HG03175 (cell line): ENCODE results near the gene PDLIM5.
"Not testable (repeated sequence)": the region's sequence is repeated elsewhere in the genome, so short reads cannot be mapped to it uniquely, and the experiment has no call there.

Experiments used
- ATAC-seq: cut with Tn5 transposase; IDR thresholded peaks from one replicate; pipeline ENCODE4 v1.9.1; 2021; ENCODE audit warnings: mild to moderate bottlenecking, moderate library complexity; ENCODE audit not compliant: unreplicated experiment

Gene PDLIM5

DNA sequence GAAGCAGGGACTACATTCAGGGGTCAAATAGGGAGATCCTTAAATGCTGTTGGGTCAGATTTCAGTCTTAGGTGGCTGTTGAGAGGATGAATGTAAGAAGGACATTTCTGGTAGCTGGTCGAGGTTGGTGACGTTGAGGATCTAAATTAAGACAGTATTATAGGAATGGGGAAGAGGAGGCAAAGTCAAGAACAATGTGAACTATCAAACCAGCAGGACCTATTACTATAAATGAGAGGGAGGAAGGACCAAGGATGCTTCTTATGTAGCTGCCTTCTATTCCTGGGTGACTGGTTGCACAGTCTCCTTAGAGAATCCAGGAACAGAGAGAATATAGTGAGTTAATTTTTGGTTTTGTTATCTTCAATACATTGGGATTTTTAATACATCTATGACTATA lies 187.6 kb downstream of the PDLIM5 start:
- ATAC-seq = no peak

DNA sequence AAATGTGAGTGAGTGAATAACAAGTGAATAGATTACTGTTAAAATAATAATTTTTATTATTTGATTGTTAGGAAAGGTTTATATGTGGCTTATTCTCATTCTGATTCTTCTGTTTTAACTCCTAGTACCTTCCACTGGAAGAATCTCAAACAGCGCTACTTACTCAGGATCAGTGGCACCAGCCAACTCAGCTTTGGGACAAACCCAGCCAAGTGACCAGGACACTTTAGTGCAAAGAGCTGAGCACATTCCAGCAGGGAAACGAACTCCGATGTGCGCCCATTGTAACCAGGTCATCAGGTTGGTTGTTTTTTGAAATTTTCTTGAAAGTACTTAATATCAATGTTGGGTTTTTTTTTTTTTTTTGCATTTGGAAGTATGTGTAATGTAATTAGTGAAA lies 188.4 kb downstream of the PDLIM5 start:
- no peak for ATAC-seq

DNA sequence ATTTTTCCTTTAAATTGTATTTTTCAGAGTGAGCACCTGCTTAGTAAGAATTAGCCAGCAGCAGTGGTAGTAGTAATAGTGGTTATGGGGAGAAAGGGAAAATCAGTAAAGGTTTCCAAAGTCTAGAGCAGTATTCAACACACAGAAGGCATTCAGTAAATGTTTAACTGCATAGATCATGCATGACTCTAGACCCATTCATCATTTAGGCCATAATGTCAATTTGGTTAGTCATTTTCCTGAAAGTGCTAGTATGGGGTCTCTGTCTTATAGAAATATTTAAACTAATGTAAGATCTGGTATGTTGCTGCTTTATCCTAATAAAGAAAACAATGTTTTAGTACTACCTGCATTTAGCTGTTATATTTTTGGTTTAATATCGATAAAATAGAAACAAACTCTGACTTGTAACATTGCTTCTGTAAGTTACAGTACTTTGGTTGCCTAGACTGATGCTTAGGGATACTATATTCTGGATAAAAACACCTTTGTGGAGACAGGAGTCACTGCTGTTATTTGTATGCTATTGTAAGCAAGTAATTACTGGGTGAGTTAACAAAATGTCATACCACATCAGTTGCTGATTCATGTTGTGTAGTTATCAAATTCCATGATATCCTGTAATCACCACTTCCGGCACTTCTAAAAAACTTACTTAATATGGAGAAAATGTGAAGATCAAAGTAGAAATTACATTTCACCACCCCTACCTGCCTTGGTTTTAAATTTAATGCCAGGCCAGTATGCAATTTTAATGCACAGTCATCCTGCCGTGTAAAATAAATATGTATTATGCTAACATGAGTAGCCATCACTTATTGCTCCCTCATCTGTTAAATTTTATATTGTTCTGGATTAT lies 190.2 kb downstream of the PDLIM5 start:
- ATAC-seq = no peak

- ATAC-seq = no peak
Observed at GRCh38 chr4:94642561-94642866, 190.8 kb downstream of the PDLIM5 start.

- ATAC-seq = no peak
Observed at GRCh38 chr4:94648699-94649098, 197.0 kb downstream of the PDLIM5 start.

DNA sequence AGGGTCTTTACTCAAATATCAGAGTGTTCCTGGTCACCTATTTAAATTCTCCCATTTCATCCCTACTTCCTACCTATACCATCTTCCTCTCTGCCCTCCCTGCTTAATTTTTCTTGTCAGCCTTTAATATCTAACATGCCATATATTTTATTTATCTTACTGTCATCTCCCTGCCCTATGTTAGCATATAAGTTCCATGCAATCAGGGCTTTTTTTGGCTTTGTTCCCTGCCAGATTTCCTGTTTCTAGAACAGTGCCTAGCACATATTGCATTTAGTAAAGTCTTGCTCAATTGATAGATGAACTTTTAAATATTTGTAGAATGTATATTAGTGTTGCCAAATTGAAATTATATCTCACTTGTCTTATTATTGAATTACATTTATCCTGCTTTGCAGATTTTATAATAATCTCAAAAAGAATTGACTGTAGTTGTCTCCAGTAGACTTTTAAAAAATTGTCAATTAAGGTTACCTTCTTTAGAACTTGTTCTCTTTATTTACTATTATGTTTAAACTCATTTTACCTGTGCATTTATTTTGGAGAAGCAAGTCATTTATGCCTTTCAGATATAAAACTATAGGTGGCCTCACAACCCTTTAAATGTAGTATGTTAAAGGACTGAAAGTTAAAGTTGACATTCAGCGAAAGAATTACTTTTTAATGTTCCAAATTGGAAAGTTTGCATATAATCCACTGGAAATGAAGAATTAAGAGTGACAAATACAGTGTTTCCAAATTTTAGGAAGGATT lies 197.8 kb downstream of the PDLIM5 start:
- ATAC-seq = no peak

- ATAC-seq = no peak
Observed at GRCh38 chr4:94650134-94650495, 198.4 kb downstream of the PDLIM5 start.

GRCh38 chr4:94650690-94651089 lies 198.9 kb downstream of the PDLIM5 start:
- ATAC-seq = no peak

DNA sequence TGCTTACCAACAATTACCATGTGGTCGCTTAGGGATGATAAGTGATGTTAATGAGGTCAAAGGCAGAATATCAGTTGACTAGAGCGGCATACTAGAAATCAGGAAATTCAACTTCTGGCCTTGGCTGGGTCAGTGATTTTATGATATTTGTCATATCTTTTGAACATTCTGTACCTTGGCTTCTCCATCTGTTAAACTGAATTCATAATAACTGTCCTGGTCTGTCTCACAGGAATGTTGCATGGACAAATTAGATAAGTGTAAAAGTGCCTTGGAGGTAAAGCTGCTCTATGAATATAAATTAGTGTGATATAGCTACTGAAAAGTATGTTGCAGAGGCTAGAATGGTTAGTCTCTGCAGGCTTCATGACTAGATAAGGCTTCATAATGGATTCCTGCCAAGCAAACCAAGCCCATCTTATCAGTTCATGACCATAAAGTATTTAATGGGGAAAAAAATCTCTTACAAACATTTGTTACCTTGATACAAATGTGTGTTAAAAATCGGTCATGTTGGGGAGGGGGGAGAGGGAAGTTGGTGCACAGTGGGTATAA lies 201.4 kb downstream of the PDLIM5 start:
- no peak for ATAC-seq

- ATAC-seq = no peak
Observed at GRCh38 chr4:94653984-94654609, 202.4 kb downstream of the PDLIM5 start.

DNA sequence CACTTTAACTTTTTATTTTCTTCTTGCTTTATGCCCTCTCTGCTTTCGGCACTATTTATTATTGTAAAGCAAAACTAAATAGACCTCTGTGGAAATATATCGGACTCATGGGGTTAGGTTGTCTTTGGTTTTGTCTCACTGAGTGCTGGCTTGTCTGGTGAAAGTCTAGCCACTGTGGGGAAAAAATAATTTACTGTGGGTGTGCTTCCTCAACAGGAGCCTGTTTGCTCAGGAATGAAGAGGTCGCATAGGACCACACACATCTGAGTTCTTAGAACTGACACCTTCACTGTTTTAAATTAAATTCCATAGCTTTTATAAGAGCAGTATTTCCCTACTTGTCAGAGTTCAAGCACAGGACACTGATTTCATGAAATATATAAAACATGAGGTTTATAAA lies 203.0 kb downstream of the PDLIM5 start:
- ATAC-seq = no peak

DNA sequence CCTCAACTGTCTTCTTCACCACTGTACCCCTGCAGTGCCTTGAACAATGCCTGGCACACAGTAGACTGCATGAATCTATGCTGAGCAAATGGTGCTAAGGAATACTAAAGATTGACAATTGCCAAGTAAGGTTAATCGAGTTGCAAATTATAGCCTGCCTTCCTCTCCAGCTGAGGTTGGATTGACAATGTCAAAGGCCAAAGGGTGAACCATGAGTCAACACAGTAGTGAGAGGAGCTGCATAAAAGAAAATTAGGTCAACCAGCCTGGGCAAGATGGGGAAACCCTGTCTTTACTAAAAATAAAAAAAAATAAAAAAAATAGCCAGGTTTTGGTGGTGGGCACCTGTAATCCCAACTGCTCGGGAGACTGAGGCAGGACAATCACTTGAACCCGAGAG lies 208.9 kb downstream of the PDLIM5 start:
- ATAC-seq = no peak

DNA sequence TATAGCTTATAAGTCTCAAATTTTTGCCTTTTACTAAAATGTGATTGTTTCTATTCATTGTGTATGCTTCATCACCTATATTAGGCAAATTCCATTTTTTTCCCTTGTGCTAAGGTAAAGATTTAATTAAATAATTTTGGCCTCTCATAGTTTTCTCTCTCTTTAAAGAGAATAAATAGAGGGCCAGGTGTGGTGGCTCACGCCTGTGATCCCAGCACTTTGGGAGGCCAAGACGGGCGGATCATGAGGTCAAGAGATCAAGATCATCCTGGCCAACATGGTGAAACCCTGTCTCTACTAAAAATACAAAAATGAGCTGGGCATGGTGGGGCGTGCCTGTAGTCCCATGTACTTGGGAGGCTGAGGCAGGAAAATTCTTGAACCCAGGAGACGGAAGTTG lies 213.3 kb downstream of the PDLIM5 start:
- ATAC-seq = not testable (repeated sequence)

GRCh38 chr4:94665500-94666404 lies 214.0 kb downstream of the PDLIM5 start:
- ATAC-seq = no peak

- ATAC-seq = no peak
Observed at GRCh38 chr4:94668724-94669123, 217.0 kb downstream of the PDLIM5 start.

DNA sequence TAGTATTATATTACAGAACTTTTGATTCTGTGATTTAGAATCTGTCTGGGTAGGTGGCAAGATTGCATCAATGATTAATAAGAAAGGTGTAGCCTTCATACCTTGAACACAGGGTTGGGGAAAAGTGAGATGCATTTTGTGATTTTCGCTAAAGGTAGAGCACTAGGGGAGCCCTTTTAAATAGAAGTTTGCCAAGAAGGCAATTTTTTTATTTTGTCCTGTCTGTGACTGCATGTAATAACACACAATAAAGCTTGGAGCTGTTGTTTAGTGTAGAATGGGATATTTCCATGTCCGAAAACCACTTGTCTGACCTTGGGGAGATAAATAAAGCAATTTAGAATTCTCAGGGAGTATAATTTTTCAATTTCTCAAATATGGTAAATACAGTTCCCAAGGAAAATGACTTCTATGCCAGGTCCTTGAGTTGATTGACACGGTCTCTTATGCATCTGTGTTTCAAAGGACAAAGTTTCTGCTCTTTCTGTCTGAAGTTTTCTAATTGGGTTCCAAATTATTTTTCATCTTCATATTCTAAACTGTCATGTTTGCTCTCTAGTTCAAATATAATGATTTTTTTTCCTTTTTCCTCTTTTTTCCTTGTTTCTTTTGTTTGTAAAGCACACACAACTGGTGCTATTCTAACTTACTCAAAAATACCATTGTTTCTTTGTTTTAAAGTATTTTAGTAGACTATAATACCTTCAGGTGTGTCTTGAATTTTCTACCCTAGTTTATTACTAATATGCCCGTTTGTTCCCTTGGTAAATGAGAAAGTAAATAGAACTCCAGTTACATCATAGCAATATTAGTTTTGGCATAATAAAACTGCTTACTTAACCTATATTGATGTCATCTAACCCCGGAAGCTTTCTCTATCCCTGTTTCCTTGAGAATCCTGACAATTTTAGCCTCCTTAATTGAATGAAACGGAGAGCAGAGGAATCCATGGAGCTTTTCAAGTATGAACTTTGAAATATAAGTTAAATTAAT lies 218.2 kb downstream of the PDLIM5 start:
- ATAC-seq = no peak

GRCh38 chr4:94671113-94671512 lies 219.4 kb downstream of the PDLIM5 start:
- ATAC-seq = no peak

GRCh38 chr4:94673961-94674360 lies 222.2 kb downstream of the PDLIM5 start:
- ATAC-seq = no peak

DNA sequence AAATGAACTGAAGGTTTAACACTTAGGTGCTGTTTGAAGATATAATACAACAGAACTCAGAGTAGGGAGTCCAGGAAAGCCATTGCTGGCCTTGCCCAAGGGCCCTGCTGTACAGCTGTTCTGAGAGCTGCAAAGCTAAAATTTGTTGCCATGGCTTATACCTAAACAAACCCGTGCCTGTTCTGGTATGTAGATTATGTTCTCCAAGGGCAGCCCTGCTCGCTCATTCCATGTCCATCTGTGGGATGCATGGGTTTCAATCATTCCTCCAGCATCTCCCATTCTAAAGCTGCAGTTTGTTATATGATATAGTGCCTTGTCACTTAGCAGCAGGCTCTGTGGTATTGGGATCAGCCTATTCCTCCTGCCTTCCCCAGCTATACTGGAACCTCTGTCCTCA lies 225.2 kb downstream of the PDLIM5 start:
- no peak for ATAC-seq

GRCh38 chr4:94678896-94679295 lies 227.2 kb downstream of the PDLIM5 start:
- ATAC-seq = no peak
